CD4-positive, alpha-beta T cell treated with Interleukin-17A for 1 hour (primary cell): ENCODE measurements around the gene MACC1.
"Not testable (repeated sequence)": the region's sequence is repeated elsewhere in the genome, so short reads cannot be mapped to it uniquely, and the experiment has no call there.

Source experiments
- DNase-seq: peaks from one replicate; pipeline ENCODE4 v3.0.0-alpha.2; 2020

Gene MACC1

DNA sequence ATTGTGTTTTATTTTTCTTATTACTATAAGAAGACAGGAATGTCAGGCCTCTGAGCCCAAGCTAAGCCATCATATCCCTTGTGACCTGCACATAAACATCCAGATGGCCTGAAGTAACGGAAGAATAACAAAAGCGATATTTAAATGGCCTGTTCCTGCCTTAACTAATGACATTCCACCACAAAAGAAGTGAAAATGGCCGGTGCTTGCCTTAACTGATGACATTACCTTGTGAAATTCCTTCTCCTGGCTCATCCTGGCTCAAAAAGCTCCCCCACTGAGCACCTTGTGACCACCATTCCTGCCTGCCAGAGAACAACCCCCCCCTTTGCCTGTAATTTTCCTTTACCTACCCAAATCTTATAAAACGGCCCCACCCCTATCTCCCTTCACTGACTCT is 91.1 kb downstream of the MACC1 start:
- not testable (repeated sequence) for DNase-seq

DNA sequence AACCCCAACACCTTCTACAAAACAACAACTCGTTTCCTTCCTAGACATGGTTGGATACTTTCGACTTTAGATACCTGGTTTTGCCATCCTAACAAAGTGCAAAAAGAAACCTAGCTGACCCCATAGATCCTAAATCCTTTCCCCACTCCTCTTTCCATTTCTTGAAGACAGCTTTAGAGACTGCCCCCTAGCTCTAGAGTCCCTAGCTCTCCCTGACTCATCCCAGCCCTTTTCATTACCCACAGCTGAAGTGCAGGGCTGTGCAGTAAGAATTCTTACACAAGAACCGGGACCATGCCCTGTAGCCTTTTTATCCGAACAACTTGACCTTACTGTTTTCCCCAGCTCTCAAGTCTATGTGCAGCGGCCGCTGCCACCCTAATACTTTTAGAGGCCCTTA is 93.1 kb downstream of the MACC1 start:
- not testable (repeated sequence) for DNase-seq

DNA sequence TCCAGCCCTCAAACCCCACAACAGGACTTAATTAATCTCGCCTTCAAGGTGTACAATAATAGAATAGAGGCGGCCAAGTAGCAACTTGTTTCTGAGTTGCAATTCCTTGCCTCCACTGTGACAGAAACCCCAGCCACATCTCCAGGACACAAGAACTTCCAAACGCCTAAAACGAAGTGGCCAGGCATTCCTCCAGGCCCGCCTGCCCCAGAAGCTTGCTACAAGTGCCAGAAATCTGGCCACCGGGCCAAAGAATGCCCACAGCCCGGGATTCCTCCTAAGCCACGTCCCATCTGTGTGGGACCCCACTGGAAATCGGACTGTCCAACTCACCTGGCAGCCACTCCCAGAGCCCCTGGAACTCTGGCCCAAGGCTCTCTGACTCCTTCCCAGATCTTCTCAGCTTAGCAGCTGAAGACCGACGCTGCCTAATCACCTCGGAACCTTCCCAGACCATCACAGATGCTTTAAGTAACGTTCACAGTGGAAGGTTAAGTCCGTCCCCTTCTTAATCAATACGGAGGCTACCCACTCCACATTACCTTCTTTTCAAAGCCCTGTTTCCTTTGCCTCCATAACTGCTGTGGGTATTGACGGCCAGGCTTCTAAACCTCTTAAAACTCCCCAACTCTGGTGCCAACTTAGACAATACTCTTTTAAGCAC is 94.4 kb downstream of the MACC1 start:
- not testable (repeated sequence) for DNase-seq

DNA sequence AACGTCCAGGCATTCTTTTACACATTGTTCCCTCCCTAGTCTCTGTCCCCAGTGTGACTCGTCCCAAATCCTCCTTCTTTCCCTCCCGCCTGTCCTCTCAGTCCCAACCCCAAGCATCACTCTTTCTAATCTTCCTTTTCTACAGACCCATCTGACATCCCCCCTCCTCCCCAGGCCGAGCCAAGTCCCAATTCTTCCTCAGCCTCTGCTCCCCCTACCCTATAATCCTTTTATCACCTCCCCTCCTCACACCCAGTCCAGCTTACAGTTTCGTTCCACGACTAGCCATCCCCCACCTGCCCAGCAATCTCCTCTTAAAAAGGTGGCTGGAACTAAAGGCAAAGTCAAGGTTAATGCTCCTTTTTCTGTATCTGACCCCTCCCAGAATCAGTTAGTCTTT is 95.1 kb downstream of the MACC1 start:
- no peak for DNase-seq

DNA sequence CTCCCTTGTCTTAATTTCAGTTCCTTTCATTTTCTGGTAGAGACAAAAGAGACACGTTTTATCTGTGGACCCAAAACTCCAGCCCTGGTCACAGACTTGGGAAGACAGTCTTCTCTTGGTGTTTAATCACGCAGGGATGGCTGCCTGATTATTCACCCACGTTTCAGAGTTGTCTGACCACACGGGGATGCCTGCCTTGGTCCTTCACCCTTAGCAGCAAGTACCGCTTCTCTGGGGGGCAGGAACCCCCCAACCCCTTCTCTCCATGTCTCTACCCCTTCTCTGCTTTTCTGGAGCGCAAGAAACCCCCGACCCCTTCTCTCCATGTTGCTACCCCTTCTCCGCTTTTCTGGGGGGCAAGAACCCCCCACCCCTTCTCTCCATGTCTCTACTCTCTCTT is 95.8 kb downstream of the MACC1 start:
- no peak for DNase-seq

DNA sequence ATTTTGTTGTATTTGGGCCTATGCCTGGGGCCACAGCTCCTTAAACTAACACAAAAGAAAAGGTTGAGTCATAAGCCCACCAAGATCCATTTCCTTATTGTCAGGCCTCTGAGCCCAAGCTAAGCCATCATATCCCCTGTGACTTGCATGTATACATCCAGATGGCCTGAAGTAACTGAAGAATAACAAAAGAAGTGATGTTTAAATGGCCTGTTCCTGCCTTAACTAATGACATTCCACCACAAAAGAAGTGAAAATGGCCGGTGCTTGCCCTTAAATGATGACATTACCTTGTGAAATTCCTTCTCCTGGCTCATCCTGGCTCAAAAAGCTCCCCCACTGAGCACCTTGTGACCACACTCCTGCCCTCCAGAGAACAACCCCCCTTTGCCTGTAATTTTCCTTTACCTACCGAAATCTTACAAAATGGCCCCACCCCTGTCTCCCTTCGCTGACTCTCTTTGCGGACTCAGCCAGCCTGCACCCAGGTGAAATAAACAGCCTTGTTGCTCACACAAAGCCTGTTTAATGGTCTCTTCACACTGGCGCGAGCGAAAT is 96.5 kb downstream of the MACC1 start:
- DNase-seq: not testable (repeated sequence)

DNA sequence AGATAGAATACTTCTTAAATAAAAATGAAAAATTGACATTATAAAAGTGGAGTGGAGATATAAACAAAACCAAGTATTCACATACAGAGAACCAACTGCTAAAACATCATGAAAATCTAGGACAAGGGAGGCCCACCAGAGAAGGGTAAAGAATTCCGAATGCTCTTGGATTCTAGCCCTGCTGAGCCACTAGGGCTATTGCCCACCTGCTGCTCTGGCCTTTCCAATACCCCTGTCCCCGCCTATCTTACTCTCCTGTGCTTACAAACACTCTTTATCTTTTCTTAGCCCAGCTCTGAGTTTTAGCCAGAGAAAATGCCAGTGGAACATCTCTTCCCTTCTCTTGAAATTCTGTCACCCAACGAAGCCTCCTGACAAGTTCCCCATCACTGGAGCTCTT is 100.3 kb downstream of the MACC1 start:
- no peak for DNase-seq

DNA sequence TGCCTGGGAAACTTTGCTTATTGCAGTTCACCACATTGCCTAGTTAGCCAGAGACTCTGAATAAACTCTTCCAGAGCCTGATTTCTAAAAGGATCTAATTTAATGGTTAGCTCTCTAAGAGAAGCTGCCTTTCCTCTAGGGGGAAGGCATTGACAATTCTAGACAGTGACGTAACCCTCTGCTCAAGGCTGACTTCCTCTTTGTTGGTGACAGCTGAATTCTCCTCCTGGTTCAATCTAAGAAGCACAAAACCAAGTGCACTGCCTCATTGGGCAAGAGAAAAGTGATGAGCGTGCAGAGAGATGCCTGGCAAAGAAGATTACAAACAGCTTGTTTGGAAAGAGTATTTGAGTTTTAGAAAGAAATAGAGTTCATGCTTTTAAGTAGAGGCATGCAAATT is 102.7 kb downstream of the MACC1 start:
- DNase-seq: peak; percentile 31

DNA sequence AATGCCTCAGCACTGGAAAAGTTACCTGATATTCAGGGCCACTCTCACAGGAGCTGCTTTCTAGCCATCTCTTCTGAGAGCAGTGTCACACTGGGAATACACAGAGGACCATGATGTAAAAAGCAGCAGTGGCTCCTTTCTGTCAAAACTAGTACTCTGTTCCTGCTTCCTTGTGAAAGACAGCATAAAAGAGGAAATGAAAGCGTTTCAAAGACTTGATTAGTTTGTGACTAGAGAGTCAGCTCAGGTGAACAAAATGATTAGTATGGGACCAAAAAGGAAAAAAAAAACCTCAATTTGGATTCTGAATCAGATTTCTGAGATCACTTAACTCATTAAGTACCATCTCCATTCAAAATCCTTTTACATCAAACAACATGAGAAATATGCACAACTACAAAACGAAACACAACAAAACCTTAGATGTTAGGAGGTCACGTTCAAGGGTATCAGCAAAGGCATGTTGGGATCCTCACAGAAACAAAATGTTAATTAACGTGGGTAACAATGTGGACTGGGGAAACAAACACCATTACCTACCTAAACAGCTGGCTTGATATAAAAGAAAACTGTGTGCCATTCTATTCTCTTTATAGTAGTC is 103.7 kb downstream of the MACC1 start:
- DNase-seq: no peak

DNA sequence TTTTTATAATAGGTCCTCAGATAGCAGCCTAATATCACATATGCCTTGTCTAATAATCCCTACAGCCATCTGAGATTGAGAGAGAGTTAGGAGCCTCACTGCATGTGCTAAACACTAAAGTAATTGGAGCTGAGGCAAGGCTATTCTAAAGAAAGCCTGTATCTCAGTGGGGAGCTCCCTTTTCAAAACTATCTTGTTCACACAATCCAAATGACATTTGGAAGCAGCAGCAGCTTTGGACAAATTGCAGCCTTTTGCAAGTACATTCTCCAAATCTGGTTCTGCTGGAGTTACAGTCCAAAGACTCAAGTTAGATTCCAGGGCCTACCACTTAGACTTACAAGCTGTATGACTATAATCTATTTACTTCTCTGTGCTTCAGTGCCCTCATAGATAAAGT is 104.5 kb downstream of the MACC1 start:
- DNase-seq: no peak

DNA sequence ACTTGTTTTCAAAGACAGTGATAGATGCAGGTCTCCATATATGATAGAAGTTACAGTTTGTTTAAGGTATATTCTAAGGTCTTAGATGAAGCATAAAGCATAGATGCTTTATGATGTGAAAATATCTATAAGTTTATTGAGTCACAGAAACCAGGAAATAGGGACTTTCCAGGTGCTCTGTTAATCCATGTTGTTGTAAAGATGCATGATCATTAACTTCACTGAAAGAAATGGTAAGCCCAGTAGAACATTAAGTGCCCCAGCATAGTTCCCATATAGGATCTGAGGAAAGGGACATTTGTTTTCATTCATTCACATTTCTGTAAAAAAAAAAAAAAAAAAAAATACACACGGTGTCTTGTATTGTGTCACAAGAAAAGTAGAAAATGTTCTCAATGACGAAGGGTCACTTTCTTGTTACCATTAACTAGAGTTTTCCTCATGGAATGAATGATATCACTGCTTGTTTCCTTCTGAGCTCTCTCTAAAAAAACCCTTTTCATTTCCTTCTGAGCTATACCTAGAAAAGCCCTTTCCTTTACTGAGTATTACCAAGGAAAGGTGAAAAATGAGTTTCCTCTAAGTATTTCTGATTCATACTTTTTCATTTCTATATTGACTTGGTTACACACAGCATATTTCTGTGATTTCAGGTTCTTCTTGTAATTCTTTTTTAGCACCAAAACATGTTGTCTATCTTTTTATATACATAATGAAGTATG is 105.2 kb downstream of the MACC1 start:
- no peak for DNase-seq

DNA sequence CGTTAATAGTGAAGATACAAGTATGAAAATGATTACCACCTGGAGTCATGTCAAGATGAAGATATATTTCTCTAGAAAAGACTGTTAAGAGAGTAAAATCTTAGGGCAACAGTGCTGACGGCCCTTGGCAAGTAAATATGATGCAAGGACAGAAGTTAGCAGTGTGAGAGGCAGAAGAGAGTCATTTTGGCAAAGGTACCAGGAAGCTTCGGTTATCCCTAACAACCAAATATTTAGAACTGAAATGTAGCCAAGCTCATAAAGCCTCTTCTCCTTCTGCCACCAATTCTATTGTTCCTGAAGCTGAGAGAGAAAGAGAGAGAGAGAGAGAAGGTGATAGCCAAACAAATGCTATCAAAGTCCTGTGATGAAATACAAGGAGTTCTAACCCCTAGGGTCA is 109.6 kb downstream of the MACC1 start:
- no peak for DNase-seq

DNA sequence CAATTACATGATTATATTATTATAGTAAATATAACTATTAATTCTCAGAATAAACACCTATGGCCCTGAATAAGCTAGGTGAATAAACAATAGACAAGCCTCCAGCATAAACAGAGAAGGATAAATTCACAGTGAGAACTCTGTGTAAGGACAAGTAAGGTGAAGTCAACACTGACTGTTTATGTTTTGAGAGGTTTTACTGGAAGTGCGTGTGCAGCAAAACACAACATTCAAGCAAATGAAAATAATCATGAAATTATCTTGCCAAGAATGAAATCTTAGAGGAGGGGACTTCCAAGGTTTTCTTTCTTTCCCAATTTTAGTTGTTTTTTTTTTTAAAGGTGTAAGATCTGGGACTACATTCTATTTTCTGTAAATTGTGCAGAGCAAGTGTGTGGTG is 112.5 kb downstream of the MACC1 start:
- no peak for DNase-seq

DNA sequence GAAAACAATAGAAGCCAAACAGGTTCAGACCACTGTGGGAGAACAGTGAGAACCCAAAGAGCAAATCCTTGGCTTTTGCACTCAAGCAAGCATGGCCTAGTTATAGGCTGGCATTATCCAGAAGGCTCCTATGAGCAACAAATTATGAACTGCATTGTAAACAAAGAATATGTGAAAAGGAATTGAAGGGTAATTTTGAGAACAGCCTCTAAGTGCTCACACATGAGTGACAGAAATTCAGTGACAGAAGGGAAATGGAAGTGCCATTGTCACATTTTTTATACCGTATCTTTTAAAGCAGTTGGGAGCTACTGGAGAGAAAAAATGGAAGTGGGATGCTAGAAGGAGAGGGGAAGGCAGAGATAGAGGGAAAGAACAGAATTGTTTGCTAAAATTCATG is 114.2 kb downstream of the MACC1 start:
- DNase-seq: no peak

DNA sequence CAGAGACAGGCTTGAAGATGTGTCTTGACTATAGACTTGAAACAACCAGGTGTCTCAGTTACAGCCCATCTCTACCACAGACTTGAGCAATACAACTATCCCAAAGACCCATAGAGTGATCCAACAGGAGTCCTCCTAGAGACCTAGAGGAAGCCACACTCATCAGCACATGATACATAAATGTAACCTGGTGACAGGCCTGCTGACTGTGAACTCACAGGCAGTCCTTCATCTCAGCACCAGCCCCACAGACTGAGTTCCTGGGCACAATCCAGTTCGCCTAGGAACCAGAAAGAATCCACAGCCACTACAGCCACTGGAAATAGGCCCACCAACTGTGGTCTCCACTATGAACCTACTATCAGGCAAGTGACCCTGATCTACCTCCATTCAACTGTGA is 121.3 kb downstream of the MACC1 start:
- no peak for DNase-seq

DNA sequence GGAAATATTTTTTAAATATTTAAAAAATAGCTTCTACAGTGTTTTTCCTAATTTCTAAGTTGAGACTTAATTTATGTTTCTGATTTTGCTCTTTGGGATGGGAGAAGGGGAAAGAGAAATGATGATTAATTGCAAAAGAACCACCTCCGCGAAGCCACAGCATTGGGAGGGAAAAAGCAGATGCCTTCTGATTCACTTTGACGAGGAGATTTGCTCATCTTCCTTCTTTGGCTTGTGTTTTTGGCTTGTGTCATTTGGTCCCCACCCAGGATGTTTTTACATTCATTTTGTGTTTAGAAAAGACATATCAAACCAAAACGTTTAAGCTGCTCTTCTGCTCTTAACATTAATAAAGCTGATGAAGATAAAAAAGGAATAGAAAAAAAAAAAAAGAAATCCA is 121.7 kb downstream of the MACC1 start:
- no peak for DNase-seq

DNA sequence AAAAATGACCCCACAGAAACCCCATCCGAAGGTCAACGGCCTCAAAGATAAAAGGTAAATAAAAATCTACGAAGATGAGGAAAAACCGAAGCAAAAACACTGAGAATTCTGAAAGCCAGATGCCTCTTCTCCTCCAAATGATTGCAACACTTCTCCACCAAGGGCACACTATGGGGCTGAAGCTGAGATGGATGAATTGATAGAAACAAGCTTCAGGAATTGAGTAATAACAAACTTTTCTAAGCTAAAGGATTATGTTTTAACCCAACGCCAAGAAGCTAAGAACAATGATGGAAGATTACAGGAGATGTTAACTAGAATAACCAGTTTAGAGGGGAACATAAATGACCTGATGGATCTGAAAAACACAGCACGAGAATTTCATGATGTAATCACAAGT is 127.8 kb downstream of the MACC1 start:
- no peak for DNase-seq

DNA sequence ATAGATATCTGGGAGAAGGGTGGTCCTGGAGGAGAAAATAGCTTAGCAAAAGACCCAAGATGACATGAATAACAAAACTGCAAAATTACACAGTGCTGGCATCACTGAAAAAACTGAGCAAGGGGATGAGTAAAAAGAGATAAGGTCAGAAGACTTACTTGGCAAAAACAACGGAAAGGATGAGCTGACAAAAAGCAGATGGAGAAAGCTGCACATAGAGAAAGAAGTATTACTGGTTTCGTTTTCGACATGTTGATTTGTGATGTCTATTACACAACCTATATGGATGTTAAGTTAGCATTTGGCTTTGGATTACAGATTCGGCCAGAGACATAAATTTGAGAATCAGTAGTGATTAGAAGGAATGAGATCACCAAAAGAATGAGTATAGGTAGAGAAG is 132.1 kb downstream of the MACC1 start:
- DNase-seq: no peak
